Measurements from ENCODE around the gene MAGI1. TPM values are rescaled to one million over a fixed set of nuclear protein-coding genes. Genes with fewer than 3 reads are reported as not detected.

The MAGI1 gene
- polyA plus RNA-seq, 3 donors = 27.7 to 37.9 (median 33.4) TPM

DNA sequence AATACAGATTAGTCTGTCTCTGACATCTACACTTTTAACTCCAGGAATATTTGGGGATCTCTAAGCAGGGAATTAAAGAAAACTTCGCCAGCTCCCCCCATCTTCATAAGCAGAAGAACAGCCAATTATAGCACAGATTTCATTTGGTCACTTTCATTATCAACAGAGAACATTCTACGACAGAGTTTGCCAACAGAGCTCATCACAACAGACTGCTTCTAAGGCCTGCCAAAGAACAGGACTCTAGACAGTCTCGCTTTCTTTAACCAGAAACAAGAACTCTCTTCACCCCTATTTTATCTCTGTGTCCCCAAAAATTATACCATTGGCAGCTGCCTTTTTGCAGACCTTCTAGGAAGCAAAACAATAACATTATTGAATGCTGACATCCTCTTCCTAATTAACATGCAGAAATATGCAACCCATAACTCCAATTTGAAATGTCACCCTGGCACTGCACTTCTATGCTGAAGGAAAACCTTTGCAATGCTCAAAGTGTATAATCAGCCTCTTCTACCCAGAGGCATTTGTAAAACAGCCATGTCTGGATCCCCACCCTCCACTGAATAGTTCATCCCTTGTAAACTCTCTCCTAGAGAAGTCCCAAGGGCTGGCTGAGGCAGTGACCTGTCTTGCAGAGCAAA is 552.8 kb downstream of the MAGI1 start:
- DNase-seq = no peak

DNA sequence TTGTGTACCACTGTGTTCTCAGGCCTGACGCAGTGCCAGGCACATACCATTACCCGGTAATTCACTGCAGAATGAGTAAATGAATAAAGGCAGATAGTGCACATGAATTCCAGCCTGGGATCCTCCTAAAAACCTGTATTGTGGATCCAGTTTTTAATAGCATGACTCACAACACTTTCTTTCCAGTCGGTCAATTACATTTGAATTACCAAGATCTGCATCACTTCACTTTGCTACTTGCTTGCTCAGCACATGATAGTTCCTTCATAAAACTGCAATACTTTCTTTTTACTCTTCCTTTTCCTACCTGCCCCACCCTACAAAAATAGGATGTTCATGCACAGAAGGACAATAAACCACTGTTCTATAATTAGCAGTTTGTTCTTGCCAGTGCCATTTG is 553.8 kb downstream of the MAGI1 start:
- DNase-seq = no peak

DNA sequence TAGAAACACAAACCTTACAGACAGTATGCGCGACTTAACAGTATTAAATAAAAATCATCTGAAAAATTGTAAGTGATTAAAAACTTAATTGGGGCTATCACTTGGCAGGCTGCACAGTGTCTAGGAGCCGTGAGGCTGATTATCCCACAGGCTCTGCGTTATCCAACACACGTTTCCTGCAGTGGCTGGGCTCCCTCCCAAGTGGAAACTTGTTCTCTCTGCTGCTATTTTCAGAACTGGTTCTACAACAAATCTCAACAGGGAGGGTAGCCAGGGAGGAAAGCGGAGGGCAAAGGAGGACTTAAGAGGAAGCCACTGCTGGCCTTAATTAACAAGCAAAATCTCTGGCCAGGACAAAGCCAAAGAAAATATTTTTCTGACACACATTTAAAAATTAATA is 555.2 kb downstream of the MAGI1 start:
- peak; percentile 69 for DNase-seq

DNA sequence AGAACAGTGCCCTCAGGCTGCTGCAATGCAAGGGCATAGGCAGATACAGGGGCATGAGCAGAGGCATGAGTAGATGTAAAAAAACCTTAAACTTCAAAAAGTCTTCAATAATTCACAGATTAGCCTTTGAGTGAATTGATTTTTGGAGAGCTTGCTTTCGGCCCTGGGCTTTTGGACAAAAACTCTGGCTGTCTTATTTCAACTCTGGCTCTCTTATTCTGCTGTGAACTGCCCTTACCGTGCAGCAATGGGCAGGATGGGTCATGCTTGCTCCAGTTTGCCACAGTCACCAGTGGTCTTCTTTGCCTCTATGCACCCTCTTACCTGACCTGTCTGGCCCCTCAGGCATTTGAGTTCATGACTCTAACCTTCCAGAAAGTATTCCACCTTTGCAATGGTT is 555.7 kb downstream of the MAGI1 start:
- no peak for DNase-seq

DNA sequence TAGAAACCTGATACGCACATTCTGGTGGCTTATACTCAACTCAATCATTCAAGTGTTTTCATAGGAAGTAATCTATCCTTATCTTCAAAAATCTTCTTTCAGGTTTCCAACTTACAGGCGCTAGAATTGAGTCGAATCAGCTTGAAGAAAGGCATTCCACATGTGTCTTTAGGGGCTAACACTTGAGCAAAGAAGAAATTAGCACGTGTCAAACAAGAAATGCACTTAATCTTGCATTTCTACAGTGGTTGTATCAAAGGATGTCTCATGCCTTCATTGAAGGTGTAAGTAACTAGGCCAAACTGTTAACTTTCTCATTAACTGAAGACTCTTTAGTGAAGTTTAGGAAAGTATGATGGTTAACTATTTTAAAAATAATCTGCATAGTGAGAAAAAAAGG is 557.6 kb downstream of the MAGI1 start:
- DNase-seq = no peak

DNA sequence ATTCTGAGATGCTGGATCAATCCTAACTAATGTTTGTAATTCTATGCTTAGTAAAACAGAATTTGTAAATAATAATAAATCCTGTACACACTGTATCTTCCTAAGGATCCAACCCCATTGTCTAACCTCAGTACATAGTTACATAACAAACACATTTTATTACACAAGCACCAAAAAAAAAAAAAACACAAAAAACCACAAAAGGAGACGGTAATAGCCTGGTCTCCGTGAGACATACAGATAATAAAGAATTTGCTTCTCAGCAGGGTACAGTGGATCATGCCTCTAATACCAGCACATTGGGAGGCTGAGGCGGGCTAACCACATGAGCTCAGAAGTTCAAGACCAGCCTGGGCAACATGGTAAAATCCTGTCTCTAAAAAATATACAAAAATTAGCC is 558.7 kb downstream of the MAGI1 start:
- DNase-seq = no peak

DNA sequence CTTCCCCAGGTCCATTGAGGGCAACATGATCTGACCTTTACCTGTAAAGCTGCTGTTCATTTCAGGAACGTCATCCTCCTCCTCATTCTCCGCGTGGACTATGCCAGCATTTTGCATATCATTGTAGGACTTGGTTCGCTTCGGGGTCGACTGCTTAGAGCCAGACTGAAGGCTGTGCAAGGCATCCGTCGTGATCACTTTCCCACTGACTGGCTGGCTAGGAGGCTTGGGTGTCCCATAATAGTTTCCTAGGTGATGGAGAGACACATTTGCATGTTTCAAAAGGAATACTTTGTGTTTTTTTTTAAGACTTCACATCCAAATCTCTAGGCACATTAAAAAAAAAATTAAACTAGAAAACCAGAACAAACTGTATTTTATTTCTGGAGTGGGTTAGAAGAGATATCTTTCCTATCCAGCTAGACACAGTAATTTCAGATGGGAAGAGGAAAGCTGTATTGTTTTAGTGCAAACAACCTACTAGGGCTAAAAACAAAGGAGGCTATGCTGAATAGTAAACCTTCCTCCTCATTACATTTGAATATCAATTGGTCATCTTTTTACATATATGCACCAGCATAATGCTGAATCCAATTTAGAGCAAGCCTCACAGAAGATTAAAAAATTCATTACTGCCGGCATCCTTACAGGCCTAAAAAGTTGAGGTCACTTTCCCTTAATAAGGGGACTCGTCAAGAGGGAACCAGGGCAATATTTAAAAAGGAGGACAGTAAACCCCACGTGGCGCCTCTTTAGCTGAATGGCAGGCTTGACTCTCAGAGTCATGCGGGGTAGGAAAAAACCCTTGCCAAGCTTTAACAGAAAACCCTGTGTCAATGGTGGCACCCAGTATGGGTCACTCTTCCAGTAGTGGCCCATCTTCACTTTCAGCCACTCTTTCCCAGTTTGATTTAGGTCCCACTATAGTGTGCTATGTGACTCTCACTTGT is 559.9 kb downstream of the MAGI1 start:
- DNase-seq = no peak

DNA sequence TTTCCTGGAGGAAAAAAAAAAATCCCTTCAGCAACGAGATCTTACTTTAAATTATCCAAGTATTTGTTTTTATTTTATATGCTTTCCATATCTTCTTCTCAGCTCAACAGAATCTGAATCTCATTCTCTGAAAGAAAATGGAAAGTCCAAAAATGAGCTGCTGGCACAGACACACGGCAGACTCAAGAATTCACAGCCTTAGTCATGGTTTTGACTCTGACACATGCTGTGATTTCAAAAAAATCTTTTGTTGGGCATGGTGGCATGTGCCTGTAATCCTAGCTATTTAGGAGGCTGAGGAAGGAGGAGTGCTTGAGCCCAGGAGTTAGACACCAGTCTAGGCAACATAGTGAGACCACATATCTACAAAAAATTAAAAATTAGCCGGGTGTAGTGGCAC is 565.0 kb downstream of the MAGI1 start:
- no peak for DNase-seq

DNA sequence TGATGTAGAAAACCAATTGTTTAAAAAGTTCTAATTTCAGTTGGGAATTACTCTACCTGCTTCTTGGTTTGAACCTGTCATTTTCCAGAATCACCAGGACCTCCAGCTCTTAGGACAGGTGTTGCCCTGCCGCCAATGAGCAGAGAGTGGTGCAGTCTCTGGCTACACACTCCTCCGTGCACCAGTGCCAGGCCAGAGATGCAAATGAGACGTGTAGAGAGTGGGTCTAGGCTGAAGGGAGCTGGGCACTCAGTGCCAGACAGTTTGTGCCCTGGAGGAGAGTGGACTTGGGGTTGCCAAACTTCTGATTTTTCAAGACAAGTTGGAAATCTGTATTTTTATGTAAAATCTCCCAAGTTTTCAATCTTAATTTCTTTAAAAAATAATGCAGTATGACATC is 566.2 kb downstream of the MAGI1 start:
- DNase-seq = no peak

DNA sequence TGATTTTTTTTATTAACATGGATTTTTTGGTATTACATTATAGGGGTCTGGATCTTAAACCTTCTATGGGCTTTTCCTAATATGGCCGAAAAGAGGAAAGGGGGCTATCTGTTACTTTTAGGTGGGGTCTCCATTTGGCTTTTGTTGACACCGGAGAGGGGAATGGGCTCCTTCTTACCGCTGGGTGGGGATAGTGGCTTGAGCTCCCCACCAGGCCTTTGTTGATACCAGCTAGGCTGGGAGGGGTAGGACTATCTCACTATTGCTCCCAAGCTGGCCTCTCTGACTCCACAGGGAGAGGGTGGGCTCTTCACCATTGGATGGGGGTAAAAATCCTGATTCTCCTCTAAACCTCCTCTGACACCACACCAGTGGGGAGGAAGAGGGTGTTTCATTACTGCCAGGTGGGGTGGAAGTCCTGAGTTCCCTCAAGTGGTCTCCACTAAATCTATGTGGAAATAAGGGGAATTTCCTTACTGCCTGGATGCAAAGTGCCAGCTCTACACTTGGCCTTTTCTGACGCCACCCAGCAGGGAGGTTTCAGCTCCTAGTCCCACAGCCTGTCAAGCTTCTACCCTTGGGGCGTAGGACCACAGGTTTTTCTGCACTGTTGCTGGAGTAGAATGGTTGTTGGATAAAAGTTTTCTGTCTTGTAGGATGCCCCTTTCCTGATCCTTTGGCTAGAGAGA is 572.3 kb downstream of the MAGI1 start:
- DNase-seq = no peak

DNA sequence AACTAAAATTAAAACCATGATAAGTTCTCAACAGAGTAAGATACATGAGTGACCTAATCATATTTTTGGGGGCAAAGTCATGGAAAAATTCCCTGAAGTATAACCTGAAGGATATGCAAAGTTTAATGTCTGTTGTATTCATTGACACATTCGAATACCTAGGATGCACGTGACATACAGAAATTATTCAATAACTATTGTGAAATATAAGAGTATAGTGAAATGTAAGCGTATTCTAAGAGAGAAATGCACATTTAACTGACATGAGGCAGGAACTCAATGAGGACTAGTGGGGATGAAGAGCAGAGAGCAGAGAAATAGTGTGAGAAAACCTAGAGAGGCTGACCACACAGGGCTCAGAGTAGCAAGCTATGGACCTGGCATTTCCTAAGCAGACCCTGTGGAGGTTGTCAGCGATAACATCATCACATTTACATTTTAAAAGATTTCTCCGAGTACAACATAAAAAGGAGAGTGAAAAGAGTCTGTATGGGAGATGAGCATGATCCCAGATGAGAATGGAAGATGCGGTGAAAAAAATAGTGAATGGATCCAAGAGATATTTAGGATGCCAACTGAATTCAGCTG is 588.8 kb downstream of the MAGI1 start:
- DNase-seq = no peak

DNA sequence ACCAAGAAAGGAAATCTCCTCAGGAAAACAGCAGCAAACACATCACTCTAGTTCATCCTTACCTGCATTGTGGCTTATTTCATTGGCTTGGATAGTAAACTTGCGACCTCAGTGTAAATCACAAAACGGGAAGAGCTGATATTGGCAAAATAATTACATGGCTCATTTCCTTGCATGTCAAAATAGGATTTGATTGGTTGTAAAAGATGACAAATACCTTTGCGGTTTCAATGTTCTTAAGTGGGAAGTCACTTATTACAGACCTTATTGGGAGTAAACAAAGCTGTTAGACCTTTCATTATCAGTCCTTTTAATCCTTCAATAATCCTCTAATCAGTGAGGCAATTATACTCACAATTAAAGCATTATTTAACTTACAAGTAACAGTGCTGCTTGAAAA is 590.6 kb downstream of the MAGI1 start:
- DNase-seq = no peak

DNA sequence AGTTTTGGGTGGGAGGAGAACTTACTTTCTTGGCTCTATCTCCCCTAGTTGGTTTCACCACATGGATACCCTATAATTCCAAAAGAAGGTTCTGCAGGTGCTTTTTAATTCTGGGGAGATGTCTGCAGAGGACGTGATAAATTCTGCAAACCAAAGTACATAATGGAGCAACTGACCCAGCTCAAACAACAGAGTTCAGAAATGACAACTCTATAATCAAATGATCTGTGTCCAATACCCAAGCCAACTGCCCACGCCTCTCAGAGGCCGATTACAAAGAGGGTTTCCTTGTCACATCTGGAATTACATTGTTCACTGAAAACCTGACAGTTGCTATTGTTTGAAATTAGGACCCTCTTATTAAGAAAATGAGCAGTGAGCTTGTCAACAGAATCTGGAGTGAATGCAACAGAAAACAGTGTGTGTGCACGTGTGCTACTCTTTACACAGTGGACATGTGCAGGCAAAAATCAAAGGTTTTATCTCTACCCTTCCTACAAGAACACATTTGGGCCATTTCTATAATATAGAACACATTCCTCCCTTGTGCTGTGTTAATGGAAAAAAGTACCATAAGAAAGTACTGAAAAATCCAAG is 593.0 kb downstream of the MAGI1 start:
- no peak for DNase-seq

DNA sequence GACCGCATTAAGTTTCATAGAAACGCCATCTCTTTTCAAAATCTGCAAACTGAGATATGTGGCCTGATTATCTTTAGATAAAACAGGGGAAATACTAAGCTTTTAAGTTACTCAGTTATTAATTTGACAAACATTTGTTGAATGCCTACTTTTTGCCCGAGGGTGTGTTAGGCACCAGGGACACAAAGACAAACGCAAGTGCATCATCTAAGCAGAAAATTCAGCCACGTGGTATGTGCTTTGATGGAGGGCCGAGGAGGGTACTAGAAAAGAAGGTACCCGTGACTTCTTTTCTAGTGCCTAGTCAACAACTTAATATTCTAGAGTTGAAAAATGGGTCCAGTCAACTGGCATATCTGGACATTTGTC is 594.3 kb downstream of the MAGI1 start:
- DNase-seq = no peak

DNA sequence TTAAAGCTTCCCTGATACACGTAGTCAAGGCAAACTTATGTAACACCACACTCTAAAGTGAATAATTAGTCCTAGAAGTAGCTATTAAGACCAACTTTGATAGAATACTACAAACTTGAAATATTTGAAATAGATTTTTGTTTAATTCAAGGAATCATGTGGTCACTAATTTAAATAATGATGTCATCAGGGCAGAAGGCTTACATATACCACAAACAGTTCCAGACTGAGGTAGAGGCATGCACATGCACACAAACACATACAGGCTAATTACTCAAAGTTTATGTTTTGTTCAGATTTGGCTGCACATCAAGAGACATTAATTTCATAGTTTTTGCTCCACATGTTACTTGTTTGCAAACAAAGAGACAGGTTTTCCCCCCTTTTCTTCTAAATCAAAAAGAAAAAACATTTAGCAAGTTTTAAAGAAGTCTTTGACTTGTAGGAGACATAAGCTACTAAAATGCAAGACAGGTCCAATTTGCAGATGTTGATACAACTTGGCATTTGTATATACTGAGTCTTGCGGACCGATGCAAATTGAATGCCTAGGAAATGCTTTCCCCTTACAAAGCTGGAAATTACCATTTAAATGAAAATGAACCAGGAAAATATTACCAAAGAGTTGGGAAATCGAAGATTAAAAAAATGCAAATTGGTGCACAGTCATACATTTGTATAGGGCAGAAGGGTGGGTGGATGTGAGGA is 594.8 kb downstream of the MAGI1 start:
- no peak for DNase-seq

DNA sequence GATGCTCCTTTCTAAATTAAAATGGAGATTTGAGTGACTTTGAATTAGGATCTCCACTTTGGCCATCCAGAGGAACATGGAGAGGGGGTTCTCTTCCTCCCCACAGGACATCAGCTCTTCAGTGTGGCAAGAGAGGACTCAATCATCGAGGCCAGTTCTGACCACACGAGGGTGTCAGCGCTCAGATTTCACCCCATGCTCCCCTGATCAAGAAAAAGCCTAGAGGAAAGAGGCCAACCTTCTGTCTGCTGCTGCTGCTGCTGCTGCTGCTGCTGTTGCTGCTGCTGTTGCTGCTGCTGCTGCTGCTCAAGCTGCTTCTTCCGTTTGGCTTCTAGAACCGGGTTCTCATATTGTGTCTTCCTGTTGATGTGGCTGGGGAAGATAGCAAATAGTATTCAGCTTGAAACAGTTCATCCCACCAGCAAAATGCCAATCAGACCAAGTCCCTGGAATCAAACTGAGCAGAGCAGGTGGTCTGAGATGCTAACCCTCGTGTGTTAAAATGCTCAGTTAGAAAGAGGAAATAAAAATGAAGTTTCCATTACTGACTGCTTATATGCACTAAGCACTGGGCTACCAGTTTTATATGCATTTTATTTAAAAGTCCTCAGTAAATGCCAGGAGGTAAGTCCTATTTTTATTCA is 599.0 kb downstream of the MAGI1 start:
- peak; percentile 65 for DNase-seq

DNA sequence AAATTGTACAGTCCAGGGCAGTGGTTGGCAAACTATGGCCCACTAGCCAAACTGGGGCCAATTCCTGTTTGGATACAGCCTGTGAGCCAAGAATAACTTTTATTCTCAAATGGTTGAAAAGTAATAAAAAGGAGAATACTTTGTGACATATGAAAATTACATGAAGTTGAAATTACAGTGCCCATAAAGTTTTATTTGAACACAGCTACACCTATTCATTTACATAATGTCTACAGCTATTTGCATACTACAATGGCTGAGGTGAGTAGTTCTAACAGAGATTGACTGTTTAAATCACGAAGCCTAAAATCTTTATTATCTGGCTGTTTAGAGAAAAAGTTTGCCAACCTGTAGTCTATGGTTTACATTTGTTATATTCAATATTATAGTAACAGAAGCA is 600.1 kb downstream of the MAGI1 start:
- no peak for DNase-seq

DNA sequence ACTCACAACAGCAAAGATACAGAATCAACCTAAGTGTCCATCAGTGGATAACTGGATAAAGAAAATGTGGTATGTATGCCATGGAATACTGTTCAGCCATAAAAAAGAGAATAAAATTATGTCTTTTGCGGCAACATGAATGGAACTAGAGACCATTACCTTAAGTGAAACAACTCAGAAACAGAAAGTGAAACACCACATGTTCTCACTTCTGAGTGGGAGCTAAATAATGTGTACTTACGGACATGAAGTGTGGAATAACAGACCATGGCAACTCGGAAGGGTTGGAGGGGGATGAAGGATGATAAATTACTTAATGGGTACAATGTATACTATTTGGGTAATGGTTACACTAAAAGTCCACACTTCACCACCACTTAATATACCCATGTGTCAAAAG is 600.6 kb downstream of the MAGI1 start:
- DNase-seq = no peak

DNA sequence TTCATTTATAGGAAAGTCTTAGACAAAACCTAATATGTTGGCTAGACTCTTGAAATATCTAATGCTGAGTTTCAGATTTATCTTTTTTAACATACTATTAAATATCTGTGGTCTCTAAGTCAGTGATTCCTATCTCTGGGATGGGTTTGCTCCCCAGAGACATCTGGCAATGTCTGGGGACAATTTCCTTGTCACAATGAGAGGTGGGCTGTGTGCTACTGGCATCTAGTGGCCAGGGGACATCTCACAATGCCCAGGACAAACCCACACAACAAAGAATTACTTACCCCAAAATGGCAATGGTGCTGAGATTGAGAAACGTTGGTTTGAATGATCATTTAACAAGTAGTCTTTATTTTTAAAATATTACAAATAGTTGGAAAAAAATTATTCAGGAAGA is 602.1 kb downstream of the MAGI1 start:
- DNase-seq = no peak

DNA sequence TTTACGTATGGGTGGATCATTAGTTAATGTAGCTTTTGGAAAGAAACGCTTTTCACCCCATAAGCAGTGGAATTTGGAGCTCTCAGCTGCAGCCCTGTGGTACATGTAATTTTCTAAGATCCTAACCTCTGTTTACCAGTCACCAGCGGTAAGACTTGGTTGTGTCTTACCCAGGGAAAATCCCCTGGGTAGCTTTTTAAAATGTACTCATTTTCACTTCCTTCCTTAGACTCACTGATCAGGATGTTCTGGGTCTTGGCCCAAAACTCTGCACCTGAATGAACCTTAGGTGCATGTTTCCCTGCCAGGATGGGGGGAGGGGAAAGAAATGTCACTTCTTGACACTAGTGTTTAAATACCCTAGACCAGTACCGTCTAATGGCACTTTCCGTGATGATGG is 605.2 kb downstream of the MAGI1 start:
- no peak for DNase-seq

Data from renal pelvis (tissue), 4 donors.